Renal cortex interstitium (tissue), 11 donors: Measurements from ENCODE around the gene MYO18B. TPM values are rescaled to one million over a fixed set of nuclear protein-coding genes. Genes with fewer than 3 reads are reported as not detected.
A peak's percentile ranks its signal among the peaks of the same experiment; 100 is the strongest.

Source experiments
- DNase-seq, 11 donors: peaks; one replicate each; pipeline ENCODE4 v3.0.0-alpha.2; 2013; ENCODE audit warnings: low read depth in 9 of 11, low spot score in 4 of 11; ENCODE audit errors: extremely low read depth in 1 of 11
- polyA plus RNA-seq, 3 donors: library from polyadenylated mRNA; unstranded; fragments of 120-200 nt; gene quantifications; one replicate each; pipeline ENCODE4 v1.2.1, GENCODE V29; 2013; ENCODE audit not compliant: insufficient read length in 3 of 3

The MYO18B gene
- polyA plus RNA-seq, 3 donors = 0.07 to 0.16 (median 0.15) TPM

- no peak for DNase-seq
These were observed 301.0 kb downstream of the MYO18B start for GRCh38 chr22:26043031-26043430.

- DNase-seq = no peak
These were observed 303.1 kb downstream of the MYO18B start for GRCh38 chr22:26045051-26045450.

GRCh38 chr22:26045860-26046259 lies 303.9 kb downstream of the MYO18B start:
- DNase-seq = no peak

GRCh38 chr22:26047516-26047915 lies 305.5 kb downstream of the MYO18B start:
- no peak for DNase-seq

GRCh38 chr22:26047920-26048319 lies 305.9 kb downstream of the MYO18B start:
- DNase-seq = no peak

GRCh38 chr22:26050079-26050478 lies 308.1 kb downstream of the MYO18B start:
- no peak for DNase-seq

- no peak for DNase-seq
These were observed 311.8 kb downstream of the MYO18B start for GRCh38 chr22:26053737-26054316.

GRCh38 chr22:26054841-26055605 lies 313.0 kb downstream of the MYO18B start:
- no peak for DNase-seq

GRCh38 chr22:26055693-26056092 lies 313.7 kb downstream of the MYO18B start:
- DNase-seq = peak in 1 of 11 donors; percentile 1

- no peak for DNase-seq
These were observed 314.6 kb downstream of the MYO18B start for GRCh38 chr22:26056455-26057200.

GRCh38 chr22:26057731-26058130 lies 315.7 kb downstream of the MYO18B start:
- no peak for DNase-seq

- DNase-seq = no peak
These were observed 322.1 kb downstream of the MYO18B start for GRCh38 chr22:26064048-26064447.

GRCh38 chr22:26065847-26066246 lies 323.9 kb downstream of the MYO18B start:
- no peak for DNase-seq

- peak in 4 of 11 donors; percentile 8 to 22 (median 16) for DNase-seq
These were observed 324.5 kb downstream of the MYO18B start for GRCh38 chr22:26066534-26066933.

- no peak for DNase-seq
These were observed 326.6 kb downstream of the MYO18B start for GRCh38 chr22:26068571-26068970.

- no peak for DNase-seq
These were observed 330.6 kb downstream of the MYO18B start for GRCh38 chr22:26072621-26073020.

GRCh38 chr22:26075251-26075650 lies 333.3 kb downstream of the MYO18B start:
- no peak for DNase-seq

- DNase-seq = peak in 3 of 11 donors; percentile 19 to 22 (median 20)
These were observed 337.0 kb downstream of the MYO18B start for GRCh38 chr22:26079009-26079408.
